ENCODE data around the gene PSMD1.

PSMD1 gene

GRCh38 chr2:231036131-231036530, 20.5 kb upstream of the PSMD1 start:
- no peak for DNase-seq (ENCODE audit: low spot score)

- DNase-seq (ENCODE audit: low spot score) = no peak
These were observed 20.0 kb upstream of the PSMD1 start for GRCh38 chr2:231036578-231037106.

GRCh38 chr2:231037202-231037730, 19.4 kb upstream of the PSMD1 start, which contains the start of gene C2orf72:
C2orf72 (plus strand) TSS chr2:231037523; CDS start chr2:231037566, 43 bp downstream.
- DNase-seq (ENCODE audit: low spot score) = no peak

GRCh38 chr2:231037731-231038482, 18.8 kb upstream of the PSMD1 start:
- no peak for DNase-seq (ENCODE audit: low spot score)

GRCh38 chr2:231038483-231039293, 18.0 kb upstream of the PSMD1 start:
- no peak for DNase-seq (ENCODE audit: low spot score)

- no peak for DNase-seq (ENCODE audit: low spot score)
These were observed 17.4 kb upstream of the PSMD1 start for GRCh38 chr2:231039294-231039664.

- no peak for DNase-seq (ENCODE audit: low spot score)
These were observed 16.8 kb upstream of the PSMD1 start for GRCh38 chr2:231039821-231040364.

- no peak for DNase-seq (ENCODE audit: low spot score)
These were observed 15.5 kb upstream of the PSMD1 start for GRCh38 chr2:231041061-231041689.

- no peak for DNase-seq (ENCODE audit: low spot score)
These were observed 12.9 kb upstream of the PSMD1 start for GRCh38 chr2:231043796-231044195.

GRCh38 chr2:231046916-231047273, 9.8 kb upstream of the PSMD1 start:
- DNase-seq (ENCODE audit: low spot score) = no peak

GRCh38 chr2:231047274-231047922, 9.3 kb upstream of the PSMD1 start:
- no peak for DNase-seq (ENCODE audit: low spot score)

- DNase-seq (ENCODE audit: low spot score) = no peak
These were observed 8.4 kb upstream of the PSMD1 start for GRCh38 chr2:231047923-231048915.

- no peak for DNase-seq (ENCODE audit: low spot score)
These were observed 7.2 kb upstream of the PSMD1 start for GRCh38 chr2:231049286-231050017.

GRCh38 chr2:231050018-231050901, 6.4 kb upstream of the PSMD1 start:
- DNase-seq (ENCODE audit: low spot score) = no peak

- DNase-seq (ENCODE audit: low spot score) = no peak
These were observed 5.6 kb upstream of the PSMD1 start for GRCh38 chr2:231051116-231051515.

- peak; percentile 88 for DNase-seq (ENCODE audit: low spot score)
These were observed 3.9 kb upstream of the PSMD1 start for GRCh38 chr2:231052494-231053451.

- no peak for DNase-seq (ENCODE audit: low spot score)
These were observed 2.8 kb upstream of the PSMD1 start for GRCh38 chr2:231053846-231054245.

Data from NAMALWA (cell line).